Activated gamma-delta T cell (primary cell): ENCODE measurements around the gene LRP1B.
"Not testable (repeated sequence)": the region's sequence is repeated elsewhere in the genome, so short reads cannot be mapped to it uniquely, and the experiment has no call there.

Experiments used
- DNase-seq: peaks from one replicate; lab custom pipeline; 2025; lab: John Stamatoyannopoulos, UW

Gene LRP1B

GRCh38 chr2:141889788-141890187 lies 241.0 kb downstream of the LRP1B start:
- DNase-seq, result no peak

GRCh38 chr2:141888987-141889555 lies 241.7 kb downstream of the LRP1B start:
- no peak for DNase-seq

DNA sequence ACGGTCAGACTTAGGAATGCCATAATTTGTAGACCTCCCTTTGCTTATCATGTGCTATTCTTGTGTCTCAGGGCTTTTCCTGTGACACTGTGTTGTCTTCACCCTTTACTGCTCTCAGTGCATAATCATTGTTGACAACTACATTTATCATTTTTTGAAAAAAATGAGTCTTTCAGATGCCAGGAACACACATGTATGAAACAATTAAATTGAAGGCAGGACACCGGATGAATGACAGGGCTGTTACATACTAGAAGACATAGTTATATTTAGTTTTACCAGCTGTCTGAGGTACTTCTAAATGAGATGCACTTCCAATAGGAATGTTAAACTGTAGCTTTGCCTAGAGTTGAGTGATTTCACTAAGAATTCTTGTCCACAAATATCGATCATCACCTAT lies 243.5 kb downstream of the LRP1B start:
- DNase-seq, result no peak

GRCh38 chr2:141878016-141878415 lies 252.8 kb downstream of the LRP1B start:
- DNase-seq, result no peak

DNA sequence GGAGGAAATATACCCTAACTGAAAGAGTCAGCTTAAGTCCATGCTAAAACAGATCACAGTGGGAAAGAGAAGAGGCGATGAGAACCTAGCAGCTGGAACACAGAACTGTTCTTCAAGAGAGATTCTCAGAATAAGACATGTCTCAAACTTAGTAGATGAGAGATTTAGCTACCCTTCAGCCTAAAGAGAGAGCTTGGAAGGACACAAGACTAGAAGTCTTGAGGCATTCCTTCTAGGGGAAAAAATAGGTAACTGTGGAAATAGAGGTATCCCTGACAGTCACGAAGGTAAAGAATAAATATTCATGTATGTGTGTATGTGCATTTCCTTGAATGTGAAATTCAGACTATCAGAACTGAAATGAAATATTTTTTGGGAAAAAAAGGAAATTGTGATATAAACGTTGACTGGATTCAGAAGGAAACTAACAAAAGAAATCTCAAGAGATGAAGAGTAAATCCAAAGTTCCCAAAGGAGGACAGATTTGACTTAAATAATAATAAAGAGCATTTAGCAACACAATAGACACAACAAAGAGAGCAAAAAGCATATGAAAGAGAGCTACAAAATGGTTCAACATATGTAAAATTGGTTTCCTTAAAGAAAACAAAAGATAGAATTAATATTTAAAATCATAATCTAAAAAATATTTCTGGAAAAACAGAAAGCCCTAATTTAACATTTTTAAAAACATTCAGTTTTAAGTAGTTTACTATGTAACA lies 258.7 kb downstream of the LRP1B start:
- no peak for DNase-seq

- DNase-seq, result no peak
Observed at GRCh38 chr2:141869572-141869971, 261.2 kb downstream of the LRP1B start.

DNA sequence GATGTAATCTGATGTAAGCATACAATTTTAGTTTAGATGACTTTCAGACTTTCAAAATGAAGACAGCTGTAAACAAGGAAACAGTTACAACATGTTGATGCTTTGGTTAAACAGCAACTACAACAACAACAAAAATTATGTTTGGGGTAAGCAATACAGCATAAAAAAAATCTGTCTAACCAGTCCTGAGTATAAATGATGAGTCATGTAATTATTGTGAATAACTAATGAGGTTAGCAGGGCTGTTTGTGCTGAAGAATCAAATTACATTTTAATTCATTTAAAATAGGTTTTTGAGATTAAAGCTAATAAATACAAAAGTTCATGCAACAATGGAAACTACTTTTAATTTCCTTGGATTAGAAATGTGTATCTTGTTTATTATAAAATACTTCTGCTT lies 266.9 kb downstream of the LRP1B start:
- DNase-seq, result no peak

- no peak for DNase-seq
Observed at GRCh38 chr2:141856215-141856919, 274.4 kb downstream of the LRP1B start.

DNA sequence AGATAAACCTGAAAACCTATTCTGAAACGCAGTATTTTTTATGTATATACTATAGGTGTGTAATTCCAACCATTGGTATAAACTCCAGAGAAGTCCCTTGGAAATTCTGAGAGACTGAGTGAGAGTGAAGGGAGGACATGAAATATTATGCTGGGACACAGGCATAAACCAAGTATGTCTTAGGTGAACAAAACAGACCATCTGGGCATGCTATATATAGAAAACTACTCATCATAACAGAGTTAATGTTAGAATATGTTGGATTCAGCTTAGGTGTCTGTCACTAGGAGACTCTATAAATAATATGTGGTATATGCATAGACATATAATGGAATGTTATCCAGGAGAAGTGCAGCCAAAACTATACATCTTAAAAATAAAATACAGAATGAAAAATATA lies 282.6 kb downstream of the LRP1B start:
- DNase-seq, result no peak

- no peak for DNase-seq
Observed at GRCh38 chr2:141844231-141844630, 286.6 kb downstream of the LRP1B start.

DNA sequence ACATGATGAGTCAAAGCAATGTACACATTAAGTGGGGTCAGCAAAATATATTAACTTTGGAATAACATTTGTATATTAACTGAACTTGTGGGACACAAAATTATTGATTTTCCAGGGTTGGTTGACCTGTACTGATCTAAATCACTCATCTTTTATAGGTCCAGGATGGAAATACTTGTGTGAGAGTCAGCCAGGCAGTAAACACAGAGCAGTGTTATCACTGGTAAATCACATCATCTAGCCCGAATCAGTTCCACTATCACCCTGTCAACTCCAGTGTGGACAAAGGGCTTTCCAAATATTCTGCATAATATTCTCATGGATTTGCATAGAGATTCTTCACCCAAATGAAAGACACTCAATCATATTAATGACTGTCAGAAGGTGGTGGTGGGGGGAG lies 295.7 kb downstream of the LRP1B start:
- DNase-seq, result no peak

DNA sequence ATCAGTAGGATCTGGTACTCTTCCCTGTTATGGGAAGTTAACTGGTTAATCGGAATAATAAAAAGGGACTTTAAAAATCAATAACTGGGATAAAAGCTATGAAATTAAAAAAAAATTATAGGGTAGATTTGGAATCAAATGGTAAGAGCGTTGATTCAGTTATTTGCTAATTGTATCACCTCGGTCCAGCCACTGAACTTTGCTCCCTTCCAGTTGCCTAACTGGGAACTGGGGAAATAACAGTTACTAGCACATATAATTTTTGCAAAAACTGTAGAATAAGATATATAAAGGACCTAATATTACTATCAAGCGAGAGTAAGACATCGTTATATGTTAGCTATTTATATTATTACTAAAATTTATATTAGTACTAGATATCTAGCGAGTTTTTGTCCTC lies 302.1 kb downstream of the LRP1B start:
- DNase-seq, result no peak

DNA sequence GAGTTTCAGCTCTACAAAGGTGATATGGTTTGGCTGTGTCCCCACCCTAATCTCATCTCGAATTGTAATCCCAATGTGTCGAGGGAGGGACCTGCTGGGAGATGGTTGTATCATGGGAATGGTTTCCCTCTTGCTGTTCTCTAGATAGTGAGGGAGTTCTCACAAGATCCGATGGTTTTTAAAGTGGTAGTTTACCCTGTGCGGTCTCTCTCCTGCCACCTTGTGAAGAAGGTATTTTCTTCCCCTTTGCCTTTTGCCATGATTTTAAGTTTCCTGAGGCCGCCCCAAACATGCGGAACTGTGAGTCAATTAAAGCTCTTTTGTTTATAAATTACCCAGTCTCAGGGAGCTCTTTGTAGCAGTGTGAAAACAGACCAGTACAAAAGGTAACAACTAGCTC lies 306.0 kb downstream of the LRP1B start:
- no peak for DNase-seq

GRCh38 chr2:141820893-141821292 lies 309.9 kb downstream of the LRP1B start:
- no peak for DNase-seq

- DNase-seq, result not testable (repeated sequence)
Observed at GRCh38 chr2:141815320-141815719, 315.5 kb downstream of the LRP1B start.

- DNase-seq, result no peak
Observed at GRCh38 chr2:141814150-141814549, 316.7 kb downstream of the LRP1B start.

DNA sequence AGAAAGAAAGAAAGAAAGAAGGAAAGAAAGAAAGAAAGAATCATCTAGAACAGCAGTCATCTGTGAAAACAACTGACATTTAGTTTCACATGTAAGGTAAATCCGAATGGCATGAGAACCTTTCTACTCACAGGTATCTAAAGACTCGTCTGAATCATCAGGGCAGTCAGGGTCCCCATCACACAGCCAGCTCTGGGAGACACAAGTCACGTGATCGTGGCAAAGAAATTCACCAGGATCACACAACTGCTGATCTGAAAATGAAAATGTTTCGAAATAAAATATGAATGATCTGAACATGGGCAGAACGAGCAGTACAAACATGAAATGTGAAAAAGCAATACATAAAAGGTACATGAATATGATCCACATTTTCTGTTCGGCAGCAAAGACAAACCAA lies 320.7 kb downstream of the LRP1B start:
- no peak for DNase-seq

GRCh38 chr2:141806090-141806489 lies 324.7 kb downstream of the LRP1B start:
- no peak for DNase-seq

- no peak for DNase-seq
Observed at GRCh38 chr2:141805302-141805701, 325.5 kb downstream of the LRP1B start.

DNA sequence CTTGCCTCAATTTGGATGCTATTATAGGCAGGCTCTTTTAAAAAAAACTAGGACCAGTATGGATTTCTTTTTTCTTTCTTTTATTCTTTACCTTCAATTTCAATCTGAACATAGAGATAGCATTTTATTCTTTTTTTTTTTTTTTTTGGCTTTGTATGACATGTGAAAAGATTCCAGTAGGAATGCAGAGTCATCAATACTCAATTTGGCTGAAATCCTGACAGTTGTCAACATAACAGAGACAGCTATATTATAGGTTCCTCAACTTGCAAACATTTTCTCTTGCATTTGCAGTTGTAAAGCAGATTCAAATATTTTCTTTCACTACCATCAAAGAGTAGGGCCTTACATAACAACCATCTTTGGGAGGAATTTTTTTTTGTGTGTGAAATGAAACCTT lies 334.4 kb downstream of the LRP1B start:
- DNase-seq, result no peak

DNA sequence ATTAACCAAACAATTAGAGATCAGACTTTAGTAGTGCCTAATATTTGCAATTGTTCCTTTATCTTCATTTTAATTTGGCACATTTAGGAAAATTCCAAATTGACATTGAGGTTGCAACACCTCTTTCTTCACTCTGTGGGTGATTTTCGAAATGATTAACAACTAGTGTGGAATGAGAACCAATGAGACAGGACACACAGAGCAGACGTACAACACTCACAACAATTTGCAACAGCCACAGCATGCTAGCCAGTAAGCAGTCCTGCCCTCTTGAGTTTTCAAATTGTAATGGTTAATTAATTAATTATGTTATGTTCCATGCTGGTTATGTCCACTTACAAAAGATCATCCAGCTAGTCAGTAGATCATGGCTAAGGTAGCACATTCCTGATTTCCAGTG lies 339.3 kb downstream of the LRP1B start:
- no peak for DNase-seq

GRCh38 chr2:141782574-141782973 lies 348.2 kb downstream of the LRP1B start:
- DNase-seq, result no peak

- no peak for DNase-seq
Observed at GRCh38 chr2:141778315-141778835, 352.4 kb downstream of the LRP1B start.
